B cell (primary cell): ENCODE results near the gene AGBL3.

Experiments used
- CTCF ChIP-seq: fragments of 200-600 bp; IDR thresholded peaks from one replicate; pipeline ENCODE4 v1.8.0; 2022; ENCODE audit warnings: antibody characterized with exemption, mild to moderate bottlenecking
- EZH2 ChIP-seq: IDR thresholded peaks from 2 replicates; pipeline ENCODE4 v1.6.1; 2012; ENCODE audit warnings: borderline replicate concordance, low read depth, mild to moderate bottlenecking, moderate library complexity, low read length; ENCODE audit not compliant: insufficient read depth, poor library complexity, severe bottlenecking

DNA sequence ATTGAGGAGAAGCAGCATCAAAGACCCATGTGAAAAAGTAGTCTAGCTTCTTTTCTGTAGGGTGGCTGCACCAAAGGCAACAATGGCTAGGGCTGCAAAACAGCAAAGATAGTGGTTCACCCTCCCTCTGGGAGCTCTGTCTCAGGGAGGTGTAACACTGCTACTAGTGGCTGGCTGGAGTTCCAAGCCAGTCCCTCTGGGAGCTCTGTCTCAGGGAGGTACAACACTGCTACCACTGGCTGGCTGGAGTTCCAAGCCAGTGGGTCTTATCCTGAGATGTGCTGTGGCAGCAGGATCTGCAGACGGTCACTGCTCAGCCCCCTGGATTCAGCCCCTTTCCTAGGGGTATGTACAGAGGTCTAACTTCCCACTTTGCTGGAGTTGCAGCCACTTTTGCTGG, 123.7 kb downstream of the AGBL3 start:
- TF ChIP-seq EZH2 (no peak), CTCF (no peak)
